A673 (cell line): Measurements from ENCODE around the gene CCDC15.

Experiments
- EZH2 ChIP-seq: fragments of 200-600 bp; sonication (generic); IDR thresholded peaks from 2 replicates; pipeline ENCODE4 v1.6.1; 2017; ENCODE audit warnings: borderline replicate concordance, low read depth, mild to moderate bottlenecking, mixed read lengths, antibody characterized with exemption, low read length; ENCODE audit not compliant: poor library complexity, severe bottlenecking
- TF ChIP-seq, protein P1 (sequence below): fragments of 300-800, 200-600 bp; sonication (generic); conservative IDR thresholded peaks from 2 replicates; pipeline ENCODE4 v1.5.1; 2017; ENCODE audit warnings: low read depth, mild to moderate bottlenecking, antibody characterized with exemption, low read length, moderate library complexity, mixed read lengths

DNA sequence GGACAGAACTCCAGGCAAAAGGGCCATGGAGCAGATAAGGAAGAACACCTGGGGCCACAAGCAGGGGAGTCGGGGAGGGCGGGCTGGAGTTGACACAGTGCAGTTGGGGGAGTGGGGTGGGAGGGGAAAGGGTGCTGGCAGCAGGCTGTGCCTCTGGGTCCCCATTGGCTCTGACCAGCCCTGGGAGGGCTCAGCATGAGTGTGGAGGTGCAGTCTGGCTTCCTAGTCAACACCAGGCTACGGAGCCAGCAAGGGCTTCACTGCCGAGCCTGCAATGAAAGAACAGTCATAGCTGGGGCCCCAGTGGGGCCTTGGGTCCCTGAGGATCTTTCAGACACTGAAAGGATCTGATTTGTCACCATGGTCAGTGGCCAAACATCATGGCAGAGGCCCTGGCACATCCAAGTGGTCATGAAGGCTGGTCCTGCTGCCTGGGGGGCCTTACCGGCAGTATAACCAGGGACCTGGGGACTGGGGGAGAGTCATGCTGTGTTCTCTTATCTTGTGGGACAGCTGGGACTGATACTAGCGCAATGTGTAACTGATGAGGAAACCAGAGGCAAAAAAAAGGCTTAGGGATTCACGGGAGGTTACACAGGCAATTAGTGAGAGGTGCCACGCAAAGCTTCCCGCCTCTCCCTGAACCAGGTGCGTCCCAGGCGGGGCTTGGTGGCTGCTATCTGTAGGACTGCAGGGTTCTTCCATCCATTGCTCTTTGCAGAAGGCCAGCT is 120.7 kb downstream of the CCDC15 start:
- TF ChIP-seq, protein P1, sequence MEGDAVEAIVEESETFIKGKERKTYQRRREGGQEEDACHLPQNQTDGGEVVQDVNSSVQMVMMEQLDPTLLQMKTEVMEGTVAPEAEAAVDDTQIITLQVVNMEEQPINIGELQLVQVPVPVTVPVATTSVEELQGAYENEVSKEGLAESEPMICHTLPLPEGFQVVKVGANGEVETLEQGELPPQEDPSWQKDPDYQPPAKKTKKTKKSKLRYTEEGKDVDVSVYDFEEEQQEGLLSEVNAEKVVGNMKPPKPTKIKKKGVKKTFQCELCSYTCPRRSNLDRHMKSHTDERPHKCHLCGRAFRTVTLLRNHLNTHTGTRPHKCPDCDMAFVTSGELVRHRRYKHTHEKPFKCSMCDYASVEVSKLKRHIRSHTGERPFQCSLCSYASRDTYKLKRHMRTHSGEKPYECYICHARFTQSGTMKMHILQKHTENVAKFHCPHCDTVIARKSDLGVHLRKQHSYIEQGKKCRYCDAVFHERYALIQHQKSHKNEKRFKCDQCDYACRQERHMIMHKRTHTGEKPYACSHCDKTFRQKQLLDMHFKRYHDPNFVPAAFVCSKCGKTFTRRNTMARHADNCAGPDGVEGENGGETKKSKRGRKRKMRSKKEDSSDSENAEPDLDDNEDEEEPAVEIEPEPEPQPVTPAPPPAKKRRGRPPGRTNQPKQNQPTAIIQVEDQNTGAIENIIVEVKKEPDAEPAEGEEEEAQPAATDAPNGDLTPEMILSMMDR: no peak
- TF ChIP-seq EZH2: no peak
